Measurements from ENCODE around the gene PTPRD.

DNA sequence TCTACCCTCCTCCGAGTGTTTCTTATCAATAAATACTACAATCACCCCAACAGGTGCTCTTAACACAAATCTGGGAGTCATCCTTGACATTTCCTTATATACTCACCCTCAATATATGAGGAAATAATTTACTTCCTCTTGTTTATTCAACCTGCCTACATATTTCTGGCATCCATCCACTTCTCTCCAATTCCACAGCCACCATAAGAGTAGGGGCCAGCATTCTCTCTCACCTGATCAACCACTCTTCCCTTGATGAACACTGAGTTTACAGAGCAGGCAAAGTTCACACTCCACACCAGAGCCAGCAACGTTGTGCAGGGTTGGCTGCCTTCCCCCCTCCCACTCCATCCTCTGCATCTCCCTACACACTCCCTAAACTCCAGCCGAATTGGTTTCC, 1908.9 kb downstream of the PTPRD start:
- TF ChIP-seq, protein P1, sequence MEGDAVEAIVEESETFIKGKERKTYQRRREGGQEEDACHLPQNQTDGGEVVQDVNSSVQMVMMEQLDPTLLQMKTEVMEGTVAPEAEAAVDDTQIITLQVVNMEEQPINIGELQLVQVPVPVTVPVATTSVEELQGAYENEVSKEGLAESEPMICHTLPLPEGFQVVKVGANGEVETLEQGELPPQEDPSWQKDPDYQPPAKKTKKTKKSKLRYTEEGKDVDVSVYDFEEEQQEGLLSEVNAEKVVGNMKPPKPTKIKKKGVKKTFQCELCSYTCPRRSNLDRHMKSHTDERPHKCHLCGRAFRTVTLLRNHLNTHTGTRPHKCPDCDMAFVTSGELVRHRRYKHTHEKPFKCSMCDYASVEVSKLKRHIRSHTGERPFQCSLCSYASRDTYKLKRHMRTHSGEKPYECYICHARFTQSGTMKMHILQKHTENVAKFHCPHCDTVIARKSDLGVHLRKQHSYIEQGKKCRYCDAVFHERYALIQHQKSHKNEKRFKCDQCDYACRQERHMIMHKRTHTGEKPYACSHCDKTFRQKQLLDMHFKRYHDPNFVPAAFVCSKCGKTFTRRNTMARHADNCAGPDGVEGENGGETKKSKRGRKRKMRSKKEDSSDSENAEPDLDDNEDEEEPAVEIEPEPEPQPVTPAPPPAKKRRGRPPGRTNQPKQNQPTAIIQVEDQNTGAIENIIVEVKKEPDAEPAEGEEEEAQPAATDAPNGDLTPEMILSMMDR (IDR thresholded peaks at IDR 0.05): no peak
- no peak for TF ChIP-seq POLR2A (IDR thresholded peaks at IDR 0.05)

All from thyroid gland (tissue), 4 donors.